HG03469 (cell line): ENCODE results near the gene ZMYND15.
"Not testable (repeated sequence)": the region's sequence is repeated elsewhere in the genome, so short reads cannot be mapped to it uniquely, and the experiment has no call there.

ENCODE experiments used
- ATAC-seq: cut with Tn5 transposase; IDR thresholded peaks from one replicate; pipeline ENCODE4 v1.9.1; 2021; ENCODE audit warnings: mild to moderate bottlenecking, moderate library complexity, moderate number of reproducible peaks; ENCODE audit not compliant: unreplicated experiment

Gene ZMYND15, protein sequence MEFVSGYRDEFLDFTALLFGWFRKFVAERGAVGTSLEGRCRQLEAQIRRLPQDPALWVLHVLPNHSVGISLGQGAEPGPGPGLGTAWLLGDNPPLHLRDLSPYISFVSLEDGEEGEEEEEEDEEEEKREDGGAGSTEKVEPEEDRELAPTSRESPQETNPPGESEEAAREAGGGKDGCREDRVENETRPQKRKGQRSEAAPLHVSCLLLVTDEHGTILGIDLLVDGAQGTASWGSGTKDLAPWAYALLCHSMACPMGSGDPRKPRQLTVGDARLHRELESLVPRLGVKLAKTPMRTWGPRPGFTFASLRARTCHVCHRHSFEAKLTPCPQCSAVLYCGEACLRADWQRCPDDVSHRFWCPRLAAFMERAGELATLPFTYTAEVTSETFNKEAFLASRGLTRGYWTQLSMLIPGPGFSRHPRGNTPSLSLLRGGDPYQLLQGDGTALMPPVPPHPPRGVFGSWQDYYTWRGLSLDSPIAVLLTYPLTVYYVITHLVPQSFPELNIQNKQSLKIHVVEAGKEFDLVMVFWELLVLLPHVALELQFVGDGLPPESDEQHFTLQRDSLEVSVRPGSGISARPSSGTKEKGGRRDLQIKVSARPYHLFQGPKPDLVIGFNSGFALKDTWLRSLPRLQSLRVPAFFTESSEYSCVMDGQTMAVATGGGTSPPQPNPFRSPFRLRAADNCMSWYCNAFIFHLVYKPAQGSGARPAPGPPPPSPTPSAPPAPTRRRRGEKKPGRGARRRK

DNA sequence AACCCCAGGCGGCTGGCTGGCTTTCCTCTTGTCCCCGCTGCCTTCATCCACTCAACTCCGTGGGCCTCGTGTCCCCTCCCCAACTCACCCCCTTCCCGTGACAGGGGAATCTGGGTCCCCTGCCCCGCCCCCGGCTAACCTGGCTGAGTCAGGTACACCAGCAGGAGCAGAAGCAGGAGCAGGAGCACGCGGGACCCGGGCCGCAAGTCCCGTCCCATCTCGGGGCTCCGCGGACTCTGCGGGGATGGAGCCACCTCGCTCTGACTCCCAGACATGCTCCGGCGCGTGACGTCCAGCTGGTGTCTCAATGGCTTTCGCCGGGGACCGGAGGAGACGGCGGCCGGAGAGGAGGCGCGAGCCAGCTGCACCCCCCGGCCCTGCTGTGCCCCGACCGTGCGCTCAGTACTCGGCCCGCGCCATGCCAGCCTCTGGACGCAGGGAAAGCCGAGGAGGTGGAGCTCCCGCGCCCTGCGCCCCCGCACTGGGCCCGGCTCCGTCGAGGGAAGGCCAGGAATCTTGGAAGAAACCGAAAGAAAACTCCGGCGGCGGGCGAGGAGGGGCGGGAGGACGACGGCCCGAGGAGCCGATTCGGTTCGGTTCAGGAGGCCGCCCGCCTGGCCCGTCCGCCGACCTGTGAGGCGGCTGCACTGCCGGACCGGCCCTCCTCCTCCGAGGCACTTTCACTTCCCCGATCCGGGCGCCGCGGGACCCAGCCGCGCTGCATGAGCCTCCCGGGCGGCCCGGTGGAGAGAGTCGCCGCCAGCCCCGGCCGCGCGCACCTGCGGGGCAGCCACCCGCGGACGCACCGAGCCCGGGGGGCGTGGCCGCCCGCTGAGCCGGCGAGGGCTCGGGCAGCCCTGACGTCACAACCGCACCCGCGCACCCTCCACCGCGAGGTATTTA, at the start of gene ZMYND15, which contains the start of gene CXCL16:
TSS of gene ZMYND15 (plus strand) at position 712 of the 903 bp plus-strand sequence. CDS start 716 bp downstream, outside the sequence.
TSS of gene CXCL16 (minus strand) at position 807 of the 903 bp plus-strand sequence. CDS start at position 218, 589 bp downstream.
- ATAC-seq = no peak

DNA sequence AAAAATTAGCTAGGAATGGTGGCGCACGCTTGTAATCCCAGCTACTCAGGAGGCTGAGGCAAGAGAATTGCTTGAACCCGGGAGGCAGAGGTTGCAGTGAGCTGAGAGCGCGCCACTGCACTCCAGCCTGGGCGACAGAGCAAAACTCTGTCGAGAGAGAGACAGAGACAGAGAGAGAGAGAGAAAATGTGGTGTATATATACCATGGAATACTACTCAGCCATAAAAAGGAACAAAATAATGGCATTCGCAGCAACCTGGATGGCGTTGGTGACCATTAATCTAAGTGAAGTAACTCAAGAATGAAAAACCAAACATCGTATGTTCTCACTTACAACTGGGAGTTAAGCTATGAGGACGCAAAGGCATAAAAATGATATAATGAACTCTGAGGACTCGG, 49.8 kb upstream of the ZMYND15 start:
- not testable (repeated sequence) for ATAC-seq

DNA sequence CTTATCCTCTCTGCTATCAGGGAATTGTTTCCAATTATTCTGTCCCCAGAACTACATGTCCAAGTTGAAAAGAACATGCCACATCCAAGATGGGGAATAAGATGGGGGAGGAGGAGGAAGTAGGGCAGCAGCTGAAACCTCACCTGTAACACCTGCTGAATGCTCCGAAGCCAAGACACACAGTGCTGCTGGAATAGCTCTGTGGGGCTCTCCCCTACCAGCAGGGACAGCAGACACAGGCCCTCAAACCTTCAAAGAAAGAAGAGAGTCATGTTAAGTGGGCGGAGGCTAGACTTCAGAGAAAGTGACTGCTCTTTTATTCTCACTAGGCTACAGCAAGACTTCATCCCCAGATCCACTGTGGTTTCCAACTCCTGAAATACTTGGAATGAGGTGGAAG, 48.9 kb upstream of the ZMYND15 start:
- ATAC-seq = no peak

DNA sequence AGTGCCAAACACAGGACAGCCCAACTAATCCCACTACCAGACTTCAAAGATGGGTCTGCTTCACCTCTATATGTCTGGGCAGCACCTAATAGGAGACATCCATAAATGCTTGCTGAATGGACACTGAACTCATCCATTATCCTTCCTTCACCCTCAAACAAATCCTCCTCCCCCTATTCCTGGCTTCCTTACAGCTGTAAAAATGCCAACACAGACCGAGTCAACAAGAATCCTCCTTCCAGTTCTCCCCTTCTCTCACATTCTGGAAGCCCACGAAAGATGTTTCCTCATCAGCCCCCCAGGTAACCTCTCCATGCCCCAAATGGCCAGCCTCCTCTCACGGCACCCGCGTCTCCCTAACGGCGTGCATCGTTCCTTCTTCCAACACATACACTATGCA, 47.9 kb upstream of the ZMYND15 start:
- ATAC-seq = no peak

DNA sequence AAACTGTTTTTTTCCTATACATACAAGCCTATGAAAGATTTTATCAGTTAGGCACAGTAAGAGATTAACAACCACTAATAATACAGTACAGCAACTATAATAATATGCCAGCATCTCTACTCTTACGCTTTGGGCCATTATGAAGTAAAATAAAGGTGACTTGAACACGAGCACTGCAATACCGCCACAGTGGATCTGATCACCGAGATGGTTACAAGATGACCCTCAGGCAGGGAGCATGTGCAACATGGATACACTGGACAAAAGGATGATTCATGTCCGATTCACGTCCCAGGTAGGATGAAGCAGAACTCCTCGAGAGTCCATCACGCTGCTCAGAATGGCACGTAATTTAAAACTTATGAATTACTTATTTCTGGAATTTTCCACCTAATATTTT, 46.2 kb upstream of the ZMYND15 start:
- ATAC-seq = no peak

DNA sequence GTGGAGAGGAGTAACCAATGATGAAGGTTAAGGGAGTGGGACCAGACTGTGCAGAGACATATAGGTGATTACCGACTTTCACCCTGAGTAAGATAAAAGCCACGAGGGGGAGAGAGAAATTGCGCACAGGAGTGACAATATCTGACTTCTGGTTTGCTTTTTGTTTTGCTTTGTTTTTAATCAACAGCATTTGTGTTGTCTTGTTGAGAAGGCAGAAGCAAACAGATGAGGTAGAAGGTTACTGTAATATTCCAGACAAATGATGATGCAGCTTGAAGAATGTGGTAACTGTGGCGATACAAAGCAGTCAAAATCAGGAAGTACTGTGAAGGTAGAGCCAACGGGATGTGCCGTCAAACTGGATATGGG, 43.2 kb upstream of the ZMYND15 start:
- no peak for ATAC-seq

DNA sequence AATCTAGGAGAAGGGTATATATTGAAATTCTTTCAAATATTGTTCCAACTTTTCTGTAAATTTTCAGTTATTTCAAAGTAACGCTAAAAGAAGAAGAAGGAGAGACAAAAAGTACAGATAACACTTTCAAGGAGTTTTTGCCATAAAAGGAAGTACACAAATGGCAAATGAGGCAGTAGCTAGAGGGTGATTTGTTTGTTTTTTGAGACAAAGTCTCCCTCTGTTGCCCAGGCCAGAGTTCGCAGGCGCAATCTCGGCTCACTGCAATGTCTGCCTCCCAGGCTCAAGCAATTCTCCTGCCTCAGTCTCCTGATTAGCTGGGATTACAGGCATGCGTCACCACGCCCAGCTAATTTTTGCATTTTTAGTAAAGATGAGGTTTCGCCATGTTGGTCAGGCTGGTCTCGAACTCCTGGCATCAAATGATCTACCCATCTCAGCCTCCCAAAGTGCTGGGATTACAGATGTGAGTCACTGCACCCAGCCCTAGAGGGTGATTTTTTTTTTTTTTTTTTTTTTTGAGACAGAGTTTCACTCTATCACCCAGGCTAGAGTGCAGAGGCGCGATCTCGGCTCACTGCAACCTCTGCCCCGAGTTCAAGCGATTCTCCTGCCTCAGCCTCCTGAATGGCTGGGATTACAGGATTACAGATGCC, 40.1 kb upstream of the ZMYND15 start:
- ATAC-seq = not testable (repeated sequence)

DNA sequence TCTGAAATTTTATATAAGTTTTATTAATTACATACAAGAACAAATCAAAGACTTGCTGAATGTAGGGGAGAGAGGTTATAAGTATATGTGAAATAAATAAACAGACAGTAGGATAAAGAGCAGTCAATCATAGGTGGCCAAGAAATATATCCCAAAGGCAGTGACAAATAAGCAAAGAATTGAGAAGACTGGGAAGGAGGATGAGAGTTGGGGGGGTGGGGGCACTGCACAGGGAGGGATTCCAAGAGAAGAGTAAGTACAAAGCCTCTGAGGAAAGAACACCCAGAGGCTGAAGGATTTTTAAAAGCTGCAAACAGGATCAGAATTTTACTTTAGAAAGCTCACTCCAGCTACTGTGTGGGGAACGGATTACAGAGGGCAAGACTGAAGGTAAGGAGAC, 38.5 kb upstream of the ZMYND15 start:
- no peak for ATAC-seq

DNA sequence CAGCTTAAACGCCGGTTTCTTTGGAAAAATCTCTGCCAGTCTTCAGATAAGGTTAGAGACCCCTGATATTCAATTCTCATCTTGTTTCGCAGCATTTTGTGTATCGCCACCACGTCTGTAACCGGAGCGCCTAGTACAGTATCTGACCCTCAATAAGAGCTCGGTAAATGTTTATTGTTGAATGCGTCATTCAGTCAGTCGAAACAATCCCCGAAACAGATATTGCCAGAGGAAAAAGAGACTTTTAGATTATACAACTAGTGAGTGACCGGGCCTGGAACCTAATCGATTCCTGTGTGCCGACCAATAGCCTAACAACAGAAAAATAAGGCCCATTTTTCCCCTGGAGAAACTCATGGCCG, 36.3 kb upstream of the ZMYND15 start:
- ATAC-seq = no peak

DNA sequence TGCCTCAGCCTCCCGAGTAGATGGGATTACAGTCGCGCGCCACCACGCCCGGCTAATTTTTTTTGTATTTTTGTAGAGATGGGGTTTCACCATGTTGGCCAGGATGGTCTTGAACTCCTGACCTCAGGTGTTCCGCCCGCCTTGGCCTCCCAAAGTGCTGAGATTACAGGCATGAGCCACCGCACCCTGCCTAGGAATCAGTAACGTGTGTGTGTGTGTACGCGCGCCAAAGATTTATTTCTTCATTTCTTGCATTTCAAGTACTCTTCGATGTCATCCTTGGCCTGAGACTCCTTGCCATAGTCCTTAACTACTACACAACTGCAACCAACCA, 35.1 kb upstream of the ZMYND15 start:
- not testable (repeated sequence) for ATAC-seq

DNA sequence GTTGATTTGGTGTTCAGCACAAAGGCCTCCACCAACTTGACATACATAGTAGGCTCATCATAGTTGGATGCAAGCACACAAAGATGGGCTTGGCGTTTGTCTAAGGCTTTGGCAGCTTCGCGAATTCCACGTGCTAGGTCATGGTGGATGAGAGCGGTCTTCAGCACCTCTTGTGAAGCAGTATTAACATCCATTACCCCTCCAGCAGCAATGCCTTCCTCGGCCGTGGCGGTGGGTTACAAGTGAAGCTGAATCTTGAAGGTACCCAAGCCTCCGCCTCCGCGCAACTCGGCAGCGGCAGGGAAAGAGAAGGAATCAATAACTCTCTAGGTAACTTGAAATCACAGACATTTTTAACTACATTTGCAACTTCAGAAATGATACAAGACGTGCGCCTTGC, 34.6 kb upstream of the ZMYND15 start:
- ATAC-seq = no peak

DNA sequence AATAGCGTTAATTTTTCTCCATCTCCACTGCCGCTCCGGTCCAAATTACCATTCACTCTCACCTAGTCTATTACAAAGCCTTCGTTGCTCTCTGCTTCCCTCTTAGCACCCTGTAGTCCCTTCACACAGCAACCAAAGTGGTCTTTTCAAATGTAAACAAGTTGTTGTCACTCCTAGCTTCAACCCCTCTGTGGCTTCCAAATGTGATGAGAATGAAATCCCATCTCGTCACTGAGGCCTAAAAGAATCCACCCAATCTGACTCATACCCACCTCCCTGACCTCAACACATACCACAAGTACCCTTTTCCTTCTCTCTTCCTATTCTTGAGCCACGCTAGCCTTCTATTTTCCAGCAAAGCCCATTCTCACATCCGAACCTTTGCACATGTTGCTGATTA, 33.5 kb upstream of the ZMYND15 start:
- no peak for ATAC-seq

DNA sequence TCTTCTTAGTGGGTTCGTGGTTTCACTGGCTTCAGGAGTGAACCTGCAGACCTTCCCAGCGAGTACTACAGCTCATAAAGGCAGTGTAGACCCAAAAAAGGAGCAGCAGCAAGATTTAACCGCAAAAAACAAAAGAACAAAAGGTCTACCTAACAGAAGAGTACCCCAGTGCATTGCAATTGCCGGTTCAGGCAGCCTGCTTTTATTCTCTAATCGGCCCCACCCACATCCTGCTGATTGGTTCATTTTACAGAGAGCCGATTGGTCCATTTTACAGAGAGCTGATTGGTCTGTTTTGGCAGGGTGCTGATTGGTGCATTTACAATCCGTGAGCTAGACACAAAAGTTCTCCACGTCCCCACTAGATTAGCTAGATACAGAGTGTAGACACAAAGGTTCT, 31.2 kb upstream of the ZMYND15 start:
- ATAC-seq = no peak

DNA sequence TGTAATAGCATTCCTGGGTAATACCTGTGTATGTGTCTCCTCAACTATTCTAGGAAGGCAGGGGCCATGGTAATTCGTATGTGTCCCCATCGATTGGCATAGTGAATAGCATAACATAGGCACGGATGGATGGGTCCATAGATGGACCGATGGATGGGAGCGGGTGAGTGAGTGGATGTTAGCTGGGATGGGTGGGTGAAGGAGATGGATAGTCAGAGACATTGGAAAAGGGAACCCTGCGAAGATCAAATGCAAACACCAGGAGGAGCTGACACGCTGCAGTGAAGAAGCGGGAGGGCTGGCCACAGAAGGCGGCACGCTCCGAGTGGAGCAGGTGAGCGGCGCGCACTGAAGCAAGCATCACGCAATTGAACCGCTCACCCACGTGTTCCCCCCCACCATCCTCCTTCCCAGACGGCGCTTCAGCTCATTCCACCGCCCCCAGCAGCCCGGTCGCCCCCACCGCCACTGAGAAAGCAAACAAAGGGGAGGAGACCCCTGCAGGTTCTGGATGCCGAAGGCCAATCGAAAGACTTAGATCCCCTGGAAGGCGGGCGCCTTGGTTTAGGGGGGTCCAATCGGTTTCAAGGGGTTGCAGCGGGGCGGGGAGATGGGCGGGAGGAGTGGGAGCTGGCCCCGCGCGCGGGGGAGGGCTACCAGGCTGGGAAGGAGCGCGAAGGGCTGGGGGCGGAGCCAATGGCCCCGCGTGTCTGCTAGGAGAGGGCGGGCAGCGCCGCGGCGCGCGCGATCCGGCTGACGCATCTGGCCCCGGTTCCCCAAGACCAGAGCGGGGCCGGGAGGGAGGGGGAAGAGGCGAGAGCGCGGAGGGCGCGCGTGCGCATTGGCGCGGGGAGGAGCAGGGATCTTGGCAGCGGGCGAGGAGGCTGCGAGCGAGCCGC, 29.6 kb upstream of the ZMYND15 start, which contains the start of gene ARRB2:
TSS of gene ARRB2 (plus strand) at position 839 of the 899 bp plus-strand sequence. CDS start 90 bp downstream, outside the sequence.
- peak; percentile 59 for ATAC-seq

DNA sequence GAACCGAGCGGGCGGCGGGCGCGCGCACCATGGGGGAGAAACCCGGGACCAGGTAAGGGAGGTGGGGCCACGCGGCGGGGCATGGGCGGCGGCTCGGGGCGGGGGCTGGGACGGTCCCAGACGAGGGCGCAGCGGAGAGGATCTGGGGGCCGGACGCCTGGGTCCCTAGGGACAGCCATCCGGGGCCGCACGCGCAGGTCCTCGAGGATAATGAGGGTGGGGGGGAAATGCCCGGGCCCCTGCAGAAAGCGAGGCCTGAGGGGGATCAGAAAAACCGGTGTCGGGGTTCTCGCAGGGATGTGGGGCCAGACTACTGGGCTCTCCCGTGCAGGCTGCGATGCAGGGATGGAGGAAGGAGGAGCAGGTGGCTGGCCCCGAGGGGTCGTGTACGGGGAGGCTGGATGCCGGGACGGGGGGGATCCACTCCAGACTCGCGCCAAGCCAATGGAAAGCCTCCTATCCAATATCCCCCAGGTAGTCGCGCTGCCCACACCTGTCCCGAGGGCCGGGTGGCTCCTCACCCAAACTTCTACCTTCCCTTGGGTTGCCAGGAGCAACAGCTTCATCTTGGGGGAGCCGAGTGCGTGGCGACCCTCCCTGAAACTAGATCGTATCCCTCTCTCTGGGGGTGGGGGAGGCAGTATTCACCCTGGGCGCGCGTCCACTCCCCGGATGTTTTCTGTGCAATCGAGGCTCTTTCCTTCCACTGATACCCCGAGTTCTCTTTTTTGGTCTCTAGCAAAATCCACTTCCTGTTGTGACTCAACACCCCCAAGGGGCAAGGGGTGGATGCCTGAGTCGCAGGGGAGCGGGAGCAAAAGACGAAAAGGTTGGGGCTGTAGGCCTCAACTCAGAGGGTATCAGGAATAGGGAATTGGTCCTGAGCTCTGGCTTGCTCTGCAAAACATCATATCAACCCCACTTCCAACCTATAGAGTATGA, 28.7 kb upstream of the ZMYND15 start:
- no peak for ATAC-seq

DNA sequence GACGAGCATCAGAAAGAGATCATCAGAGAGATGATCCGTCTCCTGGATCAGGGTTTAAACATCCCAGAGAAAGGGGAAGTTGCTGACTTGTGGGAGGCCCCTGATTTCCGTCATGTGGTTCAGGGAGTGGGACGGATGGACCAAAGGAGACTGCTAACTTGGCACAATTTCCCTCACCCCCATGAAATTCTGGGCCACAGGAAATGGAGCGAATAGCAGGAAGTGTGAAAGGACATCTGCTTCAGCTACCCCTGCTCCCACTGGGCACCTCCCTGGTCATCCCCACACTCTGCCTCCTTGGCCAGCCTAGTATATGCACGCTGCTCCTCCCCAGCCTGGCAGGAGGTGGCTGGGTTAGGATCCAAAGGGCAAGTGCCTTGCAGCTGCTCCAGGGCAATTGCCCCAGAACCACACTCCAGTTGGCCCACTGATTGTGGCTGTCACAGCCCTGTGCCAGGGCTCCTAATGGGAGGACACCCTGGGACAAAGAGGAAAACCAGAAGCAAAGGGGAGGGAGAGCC, 27.9 kb upstream of the ZMYND15 start:
- no peak for ATAC-seq

DNA sequence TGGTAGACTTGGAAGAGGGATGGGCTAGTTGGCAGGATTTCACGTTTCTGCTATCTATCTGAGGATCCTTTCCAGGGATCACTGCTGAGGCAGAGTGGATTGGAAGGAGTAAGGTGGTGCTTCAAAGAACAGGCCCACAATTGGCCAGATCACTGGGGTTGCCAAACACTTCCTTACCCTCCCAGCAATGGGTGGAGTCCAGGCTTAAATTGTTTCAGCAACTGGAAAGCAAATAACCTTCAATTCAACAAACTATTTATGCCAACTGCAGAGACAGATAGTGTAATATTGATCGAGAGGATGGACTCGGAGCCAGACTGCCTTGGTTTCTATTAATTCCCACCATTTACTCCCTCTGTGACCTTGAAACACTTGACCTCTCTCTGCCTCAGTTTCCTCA, 27.1 kb upstream of the ZMYND15 start:
- no peak for ATAC-seq

DNA sequence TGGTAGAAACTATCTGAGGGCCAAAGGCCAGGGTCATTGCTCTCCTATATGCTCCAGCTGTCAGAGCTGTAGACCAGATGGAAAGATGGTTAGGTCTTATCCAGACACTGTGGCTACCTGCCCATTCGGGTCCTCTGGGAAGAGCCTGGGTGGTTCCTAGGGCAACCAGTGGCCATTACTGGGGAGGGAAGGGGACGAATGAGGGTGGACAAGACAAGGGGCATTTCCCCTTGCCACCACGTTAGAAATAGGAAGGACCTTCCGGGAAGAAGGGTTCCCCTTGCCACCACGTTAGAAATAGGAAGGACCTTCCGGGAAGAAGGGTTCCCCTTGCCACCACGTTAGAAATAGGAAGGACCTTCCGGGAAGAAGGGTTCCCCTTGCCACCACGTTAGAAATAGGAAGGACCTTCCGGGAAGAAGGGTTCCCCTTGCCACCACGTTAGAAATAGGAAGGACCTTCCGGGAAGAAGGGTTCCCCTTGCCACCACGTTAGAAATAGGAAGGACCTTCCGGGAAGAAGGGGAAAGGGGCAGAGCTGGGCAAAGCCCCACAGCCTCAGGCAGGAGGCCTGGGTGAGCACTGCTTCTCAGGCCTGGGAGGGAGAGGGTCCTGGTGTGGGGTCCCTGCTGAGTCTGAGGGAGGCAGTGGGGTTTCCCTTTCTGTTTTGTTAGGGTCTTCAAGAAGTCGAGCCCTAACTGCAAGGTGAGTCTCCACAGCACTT, 25.1 kb upstream of the ZMYND15 start:
- not testable (repeated sequence) for ATAC-seq
